ENCODE results near the gene MAP2K6. TPM values are rescaled to one million over a fixed set of nuclear protein-coding genes. Genes with fewer than 3 reads are reported as not detected.

The MAP2K6 gene
- total and polyA plus RNA-seq, 2 of the 8 experiments (the other 6 are each of a cell fraction or from before 2014, with no cell fraction given), result 11.0 to 44.1 TPM

DNA sequence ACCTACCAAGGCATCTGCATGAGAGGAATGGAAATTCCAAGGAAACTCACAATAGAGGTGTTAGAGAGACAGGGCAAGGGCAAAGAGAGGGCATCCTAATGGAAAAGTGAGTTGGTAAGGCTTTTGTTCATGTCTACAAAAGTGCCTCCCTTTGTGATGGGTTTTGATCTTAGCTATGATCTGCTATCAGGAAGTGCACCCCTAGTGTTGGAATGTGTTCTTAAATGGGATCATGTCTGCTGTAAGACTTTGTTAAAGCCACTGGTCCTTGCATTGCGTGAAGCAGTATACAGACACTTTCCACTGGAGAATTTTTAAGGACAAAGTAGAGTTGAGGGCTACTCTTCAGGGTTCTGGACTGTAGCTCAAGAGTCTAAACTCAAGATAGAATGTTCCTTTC is 92.0 kb downstream of the MAP2K6 start:
- TF ChIP-seq TBP (IDR thresholded peaks at IDR 0.05; ENCODE audit: low read depth, low read length) (no peak), CTCF (IDR thresholded peaks at IDR 0.05; ENCODE audit: control extremely low read depth in 1 of 3, insufficient read depth in 1 of 3, low read depth in 1 of 3, low read length in 3 of 3) (peak in 2 of 3 experiments; percentile 14 to 53; a peak in 2 of 4 replicates), RAD21 (IDR thresholded peaks at IDR 0.05 in 1 of 2, conservative IDR thresholded peaks at IDR 0.05 in 1 of 2; ENCODE audit: low read depth in 2 of 2, low read length in 2 of 2) (peak in 1 of 2 experiments; percentile 6; a peak in 1 of 4 replicates), TEAD4 (IDR thresholded peaks at IDR 0.05; ENCODE audit: low read depth, low read length) (peak; percentile 82), TAF7 (optimal IDR thresholded peaks at IDR 0.05; ENCODE audit: borderline replicate concordance, low read depth, low read length) (no peak)
- Histone ChIP-seq H2BK5ac (ENCODE audit: low read depth, low read length) (no peak overlapping the region), H3K23me2 (ENCODE audit: low read depth, low read length) (no peaks in the 10 kb centered on the region; the same call in 1 of the 2 replicates), H4K5ac (ENCODE audit: insufficient read length, low read depth, low read length) (no peak overlapping the region), H3K18ac (ENCODE audit: extremely low read depth, low read length) (no peak overlapping the region), H2BK20ac (ENCODE audit: low read length) (no peak overlapping the region), H4K8ac (ENCODE audit: extremely low read depth, insufficient read depth, low read length) (no peak overlapping the region), H4K91ac (replicated peaks; ENCODE audit: insufficient read length, low read length) (no peak overlapping the region), H3K4me2 (ENCODE audit: insufficient read depth in 1 of 2, low read depth in 2 of 2, low read length in 2 of 2) (no peak overlapping the region), H3K27ac (ENCODE audit: low read depth, low read length) (no peak overlapping the region), H3K79me1 (ENCODE audit: low read depth, low read length) (no peaks in the 10 kb centered on the region), H3K9ac (replicated peaks in 1 of 4; ENCODE audit: extremely low read depth in 1 of 4, low read depth in 3 of 4, low read length in 3 of 4) (no peak overlapping the region), H4K20me1 (replicated peaks in 1 of 2; ENCODE audit: control insufficient read depth in 1 of 2, insufficient read depth in 2 of 2, low read length in 2 of 2) (no peaks in the 10 kb centered on the region), H3K9me3 (ENCODE audit: insufficient read depth in 2 of 2, low read depth in 1 of 2, low read length in 1 of 2) (no peaks in the 10 kb centered on the region), H3K14ac (ENCODE audit: insufficient read length) (no peak overlapping the region), H3K4me3 (ENCODE audit: extremely low read depth in 1 of 4, insufficient read depth in 2 of 4, low read depth in 3 of 4, low read length in 4 of 4) (no peak overlapping the region), H2AK5ac (ENCODE audit: low read depth, low read length) (no peak overlapping the region), H3K4ac (replicated peaks; ENCODE audit: insufficient read length, low read depth, low read length) (no peak overlapping the region), H3K56ac (replicated peaks; ENCODE audit: insufficient read length, low read depth, low read length) (no peak overlapping the region), H2BK12ac (ENCODE audit: low read depth, low read length) (no peak overlapping the region), H2BK120ac (replicated peaks; ENCODE audit: low read depth, low read length) (no peak overlapping the region), H2BK15ac (ENCODE audit: low read length) (no peak overlapping the region), H3K27me3 (replicated peaks in 1 of 4; ENCODE audit: control insufficient read depth in 3 of 4, extremely low read depth in 1 of 4, insufficient read depth in 3 of 4, low read length in 3 of 4) (no peaks in the 10 kb centered on the region), H3K4me1 (replicated peaks in 1 of 4; ENCODE audit: control insufficient read depth in 3 of 4, insufficient read depth in 4 of 4, low read length in 3 of 4) (peaks cover 3 to 12% (median 8%) of the 10 kb centered on the region in 4 experiments), H2AFZ (ENCODE audit: low read length) (no peak overlapping the region), H3K36me3 (ENCODE audit: control insufficient read depth in 2 of 4, insufficient read depth in 4 of 4, low read length in 3 of 4) (no peaks in the 10 kb centered on the region), H3K23ac (ENCODE audit: insufficient read length) (no peak overlapping the region), H3K79me2 (ENCODE audit: control insufficient read depth in 1 of 2, insufficient read depth in 2 of 2, low read length in 2 of 2) (peaks cover 0 to 9% of the 10 kb centered on the region in 2 experiments; a peak in 2 of 4 replicates)
- ChIA-PET CTCF (ENCODE audit: partially characterized antibody) (interaction anchor here (0.6 to 2.3 kb wide), 15 partner anchors 10 to 303 kb away, joined by 3 to 9 read pairs (median 5); no protein-coding TSS in a partner anchor), POLR2A (ENCODE audit: partially characterized antibody) (interaction anchor here (0.6 to 0.8 kb wide), 2 partner anchors 58 to 598 kb away, joined by 3 read pairs; no protein-coding TSS in a partner anchor)
- FAIRE-seq (no peak), DNase-seq (ENCODE audit: low read depth in 1 of 2, low spot score in 2 of 2) (no peak)
- WGBS, 2 experiments (ENCODE audit: extremely low coverage in 1 of 2, insufficient coverage in 1 of 2, insufficient read length in 1 of 2, insufficient replicate concordance in 2 of 2, low coverage in 1 of 2, low lambda C conversion rate in 2 of 2, missing lambda C conversion rate in 1 of 2), result 86% methylated on average over 1 of the region's 1 CpG; no CpG with 5 or more reads in 1 of the 2 experiments

Measured in H1 (cell line).